HG03565 (cell line): ENCODE results near the gene ADGRB2.
A peak's percentile ranks its signal among the peaks of the same experiment; 100 is the strongest.

Experiments
- ATAC-seq: cut with Tn5 transposase; IDR thresholded peaks from one replicate; pipeline ENCODE4 v1.9.1; 2021; ENCODE audit warnings: mild to moderate bottlenecking, moderate library complexity; ENCODE audit not compliant: unreplicated experiment

ADGRB2 gene

GRCh38 chr1:31795801-31796621, 31.9 kb upstream of the ADGRB2 start:
- ATAC-seq = no peak

DNA sequence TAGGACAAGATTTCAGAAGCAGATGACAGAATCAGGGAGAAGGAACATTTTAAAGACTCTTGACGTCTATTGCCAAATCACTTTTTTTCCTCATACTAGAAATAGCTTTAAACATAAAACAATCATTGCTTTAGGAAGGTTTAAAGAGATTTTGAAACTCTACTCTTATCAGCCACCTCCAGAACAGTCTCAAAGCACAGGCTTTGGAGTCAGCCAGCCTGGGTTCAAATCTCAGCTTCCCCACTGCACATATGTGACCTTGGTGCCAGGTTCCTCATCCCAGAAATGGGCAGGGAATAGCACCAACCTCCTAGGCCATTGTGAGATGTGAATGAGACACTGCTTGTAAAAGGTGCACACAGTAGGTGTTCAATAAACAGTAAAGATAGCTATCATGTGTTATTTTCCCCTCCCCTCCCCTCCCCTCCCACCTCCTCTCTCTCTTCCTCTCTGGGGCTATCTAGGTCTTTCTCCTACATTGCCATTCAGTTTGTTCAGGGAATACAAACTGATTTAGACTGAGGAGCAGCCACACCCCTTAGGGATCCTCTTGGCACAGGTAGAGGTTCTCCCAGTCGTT, 31.0 kb upstream of the ADGRB2 start:
- no peak for ATAC-seq

GRCh38 chr1:31793586-31794285, 29.6 kb upstream of the ADGRB2 start:
- ATAC-seq = no peak

GRCh38 chr1:31793086-31793485, 28.9 kb upstream of the ADGRB2 start:
- ATAC-seq = no peak

GRCh38 chr1:31792541-31792940, 28.4 kb upstream of the ADGRB2 start:
- ATAC-seq = no peak

- ATAC-seq = no peak
Observed at GRCh38 chr1:31792116-31792515, 28.0 kb upstream of the ADGRB2 start.

GRCh38 chr1:31791131-31791858, 27.2 kb upstream of the ADGRB2 start:
- ATAC-seq = no peak

GRCh38 chr1:31790641-31791091, 26.5 kb upstream of the ADGRB2 start:
- ATAC-seq = no peak

GRCh38 chr1:31790140-31790539, 26.0 kb upstream of the ADGRB2 start:
- ATAC-seq = no peak

DNA sequence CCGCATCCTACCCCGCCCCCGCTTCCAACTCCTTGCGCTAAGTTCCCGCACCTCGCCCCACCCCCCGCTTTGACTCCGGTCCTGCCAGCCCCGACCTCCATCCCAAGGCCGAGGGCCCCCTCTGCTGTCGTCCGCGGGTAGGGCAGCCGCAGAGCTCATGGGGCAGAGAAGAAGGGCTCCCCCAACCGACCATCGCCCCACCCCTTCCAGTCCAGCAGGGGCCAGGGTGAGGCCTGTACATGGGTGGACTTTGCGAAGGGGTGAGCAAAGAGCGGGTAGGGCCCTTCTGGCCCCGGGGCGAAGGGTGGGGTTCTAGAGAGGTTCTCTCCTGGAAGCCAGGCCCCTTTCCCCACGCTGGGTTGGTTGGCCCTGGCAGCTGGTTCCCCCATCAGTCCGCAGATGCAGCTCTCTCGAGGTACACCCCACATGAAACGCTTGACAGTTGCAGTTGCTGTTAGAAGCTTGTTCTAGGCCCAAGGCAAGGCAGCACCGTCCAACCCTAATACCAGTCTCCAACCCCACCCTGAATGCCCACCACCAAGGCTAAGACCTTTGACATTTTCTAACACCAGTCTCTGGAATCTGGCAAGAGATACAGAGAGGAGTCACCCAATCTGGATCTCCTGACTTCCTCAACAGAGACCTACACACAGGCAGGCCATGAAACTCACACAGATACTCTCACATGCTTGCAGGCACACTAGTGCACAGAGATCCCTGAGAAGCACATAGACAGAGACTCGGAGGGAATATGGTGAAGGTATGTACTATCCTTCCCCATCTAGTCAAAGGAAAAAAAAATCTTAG, 25.3 kb upstream of the ADGRB2 start:
- ATAC-seq = peak; percentile 31

DNA sequence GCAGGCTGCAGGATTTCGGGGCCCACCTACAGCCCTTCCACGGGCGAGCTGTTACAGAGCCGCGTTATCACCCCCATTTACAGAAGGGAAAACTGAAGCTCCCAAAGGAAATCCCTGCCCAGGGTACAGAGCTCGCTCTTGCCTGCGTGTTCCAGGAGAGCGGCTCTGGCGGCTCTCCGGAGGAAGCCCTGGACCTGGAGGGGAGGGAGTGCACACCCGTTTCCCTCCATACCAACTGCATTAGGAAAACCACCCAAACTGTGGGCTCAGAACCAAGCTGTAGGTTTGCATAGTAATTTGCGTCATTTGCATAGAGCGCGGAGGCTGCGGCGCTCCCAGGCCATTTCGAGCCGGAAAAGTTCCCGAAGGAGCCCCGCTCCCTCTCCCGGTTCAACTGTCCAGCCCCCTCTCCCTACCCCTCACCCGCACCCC, 24.7 kb upstream of the ADGRB2 start:
- peak; percentile 7 for ATAC-seq

DNA sequence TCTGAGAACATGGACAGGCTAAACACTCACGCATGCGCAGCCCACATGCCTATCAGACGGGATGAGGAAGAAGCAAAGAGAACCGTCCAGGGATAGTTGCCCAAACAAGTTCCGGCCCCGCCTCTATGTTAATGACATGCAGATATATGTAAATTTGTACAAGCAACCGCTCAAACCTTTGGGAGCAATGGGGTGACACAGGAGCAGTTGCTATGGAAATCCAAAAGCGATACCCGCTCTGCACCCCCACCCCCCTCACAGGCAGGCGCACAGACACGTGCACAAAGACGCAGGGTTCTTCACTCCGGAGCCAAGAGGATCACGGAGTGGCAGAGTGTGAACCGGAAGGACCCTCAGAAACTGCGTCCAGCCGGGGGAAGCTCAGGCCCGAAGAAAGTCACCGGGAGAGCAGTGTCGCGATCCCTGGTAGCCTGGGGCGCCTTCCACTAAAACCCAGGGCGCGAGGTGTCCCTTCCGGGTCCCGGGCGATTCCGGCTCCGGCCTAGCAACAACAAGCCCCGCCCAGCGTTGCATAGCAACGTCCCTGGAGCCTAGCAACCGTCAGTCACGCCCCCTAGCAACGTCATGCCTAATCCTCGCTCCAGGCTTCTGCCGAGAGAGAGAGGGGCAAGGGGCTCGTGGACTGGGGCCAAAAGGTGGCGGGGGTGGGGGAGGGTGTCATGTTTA, 24.1 kb upstream of the ADGRB2 start:
- ATAC-seq = peak; percentile 39

DNA sequence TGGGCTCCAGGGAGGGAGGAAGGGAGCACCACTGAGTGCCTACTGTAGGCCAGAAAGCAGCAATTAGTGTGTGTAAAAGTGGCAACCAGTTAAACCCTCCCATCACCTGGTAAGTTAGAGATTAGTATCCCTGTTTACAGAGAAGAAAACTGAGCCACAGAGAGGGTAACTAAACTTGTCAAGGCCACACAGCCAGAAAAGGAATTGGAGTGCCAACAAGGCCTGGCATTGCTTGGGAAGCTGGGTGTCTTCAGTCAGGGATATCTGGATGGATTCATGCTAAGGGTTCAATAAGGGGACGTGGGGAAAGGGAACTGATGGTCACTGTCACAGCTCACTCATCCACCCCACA, 23.6 kb upstream of the ADGRB2 start:
- no peak for ATAC-seq

- no peak for ATAC-seq
Observed at GRCh38 chr1:31787261-31787660, 23.1 kb upstream of the ADGRB2 start.

DNA sequence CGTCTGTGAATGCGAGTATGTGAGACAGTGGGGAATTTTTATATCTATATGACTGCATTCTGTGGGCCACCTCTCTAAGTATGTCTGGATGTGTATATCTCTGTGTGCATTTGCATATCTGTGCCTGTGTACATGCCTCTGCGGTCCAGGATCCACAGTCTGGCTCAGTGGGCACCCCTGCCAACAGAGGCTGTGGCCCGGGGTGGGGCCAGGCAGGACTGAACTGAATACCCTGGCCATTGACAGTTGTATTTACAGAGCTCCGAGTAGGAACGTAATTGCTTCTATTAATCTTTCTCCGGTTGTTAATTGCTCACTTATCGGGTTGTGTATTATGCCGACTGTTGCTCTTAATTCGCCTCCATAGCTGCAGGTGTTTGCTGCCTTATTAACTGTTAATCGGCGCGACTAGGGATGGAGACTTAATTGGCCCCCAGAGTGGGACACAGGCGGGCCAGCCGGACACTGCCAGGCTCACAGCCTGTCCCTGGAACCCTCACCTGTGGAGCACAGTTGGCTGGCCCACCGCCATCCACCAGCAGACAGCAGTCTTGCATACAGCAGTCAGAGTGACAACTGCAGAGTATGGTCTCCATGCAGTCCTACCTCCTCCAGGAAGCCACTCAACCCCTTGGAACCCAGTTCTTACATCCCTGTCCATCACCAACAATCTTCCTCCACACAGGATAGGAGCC, 22.4 kb upstream of the ADGRB2 start:
- ATAC-seq = no peak

DNA sequence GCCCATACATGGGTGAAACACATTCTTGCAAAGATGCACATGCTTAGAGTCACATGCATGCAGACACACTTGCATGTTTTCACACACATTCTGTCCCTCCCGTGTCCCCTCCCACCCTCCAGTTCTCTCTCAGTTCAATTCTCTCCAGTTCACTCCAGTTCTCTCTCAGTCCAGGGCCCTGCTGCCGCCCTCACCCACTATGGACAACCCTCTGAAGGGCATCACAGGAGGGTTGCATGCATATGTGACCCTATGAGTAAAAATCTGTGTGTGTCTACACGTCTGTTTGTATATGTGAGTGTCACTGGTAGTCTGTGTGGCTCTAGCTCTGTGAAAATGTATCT, 21.8 kb upstream of the ADGRB2 start:
- ATAC-seq = no peak

GRCh38 chr1:31785020-31785946, 21.1 kb upstream of the ADGRB2 start:
- no peak for ATAC-seq

DNA sequence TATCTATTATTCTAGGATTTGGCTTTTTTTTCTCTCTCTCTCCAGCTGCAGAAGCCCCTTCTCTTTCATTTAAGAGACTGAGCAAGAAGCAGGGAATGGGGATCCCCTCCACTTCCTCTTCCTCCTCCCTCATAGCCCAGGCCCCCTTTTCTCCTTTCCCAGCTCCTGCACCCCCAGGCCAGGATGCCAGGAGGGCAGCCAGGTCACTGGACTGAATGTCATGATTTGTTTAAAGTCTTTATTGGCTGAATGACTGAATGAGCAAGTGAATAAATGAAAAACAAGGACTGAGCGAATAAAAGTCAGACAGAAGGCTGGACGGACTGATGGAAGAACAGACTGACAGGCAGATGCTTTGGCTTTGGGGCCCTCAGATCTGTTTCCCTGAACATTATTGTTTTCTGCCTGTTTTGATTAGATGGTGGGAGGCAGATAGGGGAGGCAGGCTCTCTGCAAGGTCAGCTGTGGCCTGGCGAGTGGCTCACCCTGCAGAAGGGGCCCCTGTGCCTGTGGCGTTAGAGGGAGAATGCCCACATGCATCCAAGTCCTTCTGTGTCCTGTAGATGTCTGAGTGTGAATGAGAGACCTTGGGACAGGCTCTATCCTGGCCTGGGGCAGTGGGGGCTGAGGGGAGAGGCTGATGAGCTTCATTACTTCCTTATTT, 20.3 kb upstream of the ADGRB2 start:
- ATAC-seq = no peak
